ENCODE results near the gene ERICH6B. TPM values are rescaled to one million over a fixed set of nuclear protein-coding genes. Genes with fewer than 3 reads are reported as not detected.

Gene ERICH6B
- total and polyA plus RNA-seq, 2 experiments from 2014 or later: not detected

DNA sequence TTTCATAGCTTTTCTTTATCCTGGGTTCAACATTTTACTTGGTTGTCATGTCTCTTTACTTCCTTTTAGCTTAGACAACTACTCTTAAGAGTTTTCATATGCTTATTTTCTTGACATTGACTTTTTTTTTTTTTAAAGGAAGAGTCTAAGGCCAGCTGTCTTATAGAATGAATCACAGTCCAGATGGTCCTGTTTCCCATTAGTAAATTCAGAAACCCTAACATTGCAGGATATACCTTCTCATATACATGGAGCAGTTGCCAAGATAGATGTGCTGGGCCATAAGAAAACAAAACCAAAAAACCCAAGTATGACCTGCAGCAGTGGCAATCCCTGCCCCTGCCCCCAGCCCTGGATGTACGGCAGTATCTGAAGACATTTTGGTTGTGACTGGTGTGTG, 78.0 kb downstream of the ERICH6B start (continued):
- TF ChIP-seq, protein P1, sequence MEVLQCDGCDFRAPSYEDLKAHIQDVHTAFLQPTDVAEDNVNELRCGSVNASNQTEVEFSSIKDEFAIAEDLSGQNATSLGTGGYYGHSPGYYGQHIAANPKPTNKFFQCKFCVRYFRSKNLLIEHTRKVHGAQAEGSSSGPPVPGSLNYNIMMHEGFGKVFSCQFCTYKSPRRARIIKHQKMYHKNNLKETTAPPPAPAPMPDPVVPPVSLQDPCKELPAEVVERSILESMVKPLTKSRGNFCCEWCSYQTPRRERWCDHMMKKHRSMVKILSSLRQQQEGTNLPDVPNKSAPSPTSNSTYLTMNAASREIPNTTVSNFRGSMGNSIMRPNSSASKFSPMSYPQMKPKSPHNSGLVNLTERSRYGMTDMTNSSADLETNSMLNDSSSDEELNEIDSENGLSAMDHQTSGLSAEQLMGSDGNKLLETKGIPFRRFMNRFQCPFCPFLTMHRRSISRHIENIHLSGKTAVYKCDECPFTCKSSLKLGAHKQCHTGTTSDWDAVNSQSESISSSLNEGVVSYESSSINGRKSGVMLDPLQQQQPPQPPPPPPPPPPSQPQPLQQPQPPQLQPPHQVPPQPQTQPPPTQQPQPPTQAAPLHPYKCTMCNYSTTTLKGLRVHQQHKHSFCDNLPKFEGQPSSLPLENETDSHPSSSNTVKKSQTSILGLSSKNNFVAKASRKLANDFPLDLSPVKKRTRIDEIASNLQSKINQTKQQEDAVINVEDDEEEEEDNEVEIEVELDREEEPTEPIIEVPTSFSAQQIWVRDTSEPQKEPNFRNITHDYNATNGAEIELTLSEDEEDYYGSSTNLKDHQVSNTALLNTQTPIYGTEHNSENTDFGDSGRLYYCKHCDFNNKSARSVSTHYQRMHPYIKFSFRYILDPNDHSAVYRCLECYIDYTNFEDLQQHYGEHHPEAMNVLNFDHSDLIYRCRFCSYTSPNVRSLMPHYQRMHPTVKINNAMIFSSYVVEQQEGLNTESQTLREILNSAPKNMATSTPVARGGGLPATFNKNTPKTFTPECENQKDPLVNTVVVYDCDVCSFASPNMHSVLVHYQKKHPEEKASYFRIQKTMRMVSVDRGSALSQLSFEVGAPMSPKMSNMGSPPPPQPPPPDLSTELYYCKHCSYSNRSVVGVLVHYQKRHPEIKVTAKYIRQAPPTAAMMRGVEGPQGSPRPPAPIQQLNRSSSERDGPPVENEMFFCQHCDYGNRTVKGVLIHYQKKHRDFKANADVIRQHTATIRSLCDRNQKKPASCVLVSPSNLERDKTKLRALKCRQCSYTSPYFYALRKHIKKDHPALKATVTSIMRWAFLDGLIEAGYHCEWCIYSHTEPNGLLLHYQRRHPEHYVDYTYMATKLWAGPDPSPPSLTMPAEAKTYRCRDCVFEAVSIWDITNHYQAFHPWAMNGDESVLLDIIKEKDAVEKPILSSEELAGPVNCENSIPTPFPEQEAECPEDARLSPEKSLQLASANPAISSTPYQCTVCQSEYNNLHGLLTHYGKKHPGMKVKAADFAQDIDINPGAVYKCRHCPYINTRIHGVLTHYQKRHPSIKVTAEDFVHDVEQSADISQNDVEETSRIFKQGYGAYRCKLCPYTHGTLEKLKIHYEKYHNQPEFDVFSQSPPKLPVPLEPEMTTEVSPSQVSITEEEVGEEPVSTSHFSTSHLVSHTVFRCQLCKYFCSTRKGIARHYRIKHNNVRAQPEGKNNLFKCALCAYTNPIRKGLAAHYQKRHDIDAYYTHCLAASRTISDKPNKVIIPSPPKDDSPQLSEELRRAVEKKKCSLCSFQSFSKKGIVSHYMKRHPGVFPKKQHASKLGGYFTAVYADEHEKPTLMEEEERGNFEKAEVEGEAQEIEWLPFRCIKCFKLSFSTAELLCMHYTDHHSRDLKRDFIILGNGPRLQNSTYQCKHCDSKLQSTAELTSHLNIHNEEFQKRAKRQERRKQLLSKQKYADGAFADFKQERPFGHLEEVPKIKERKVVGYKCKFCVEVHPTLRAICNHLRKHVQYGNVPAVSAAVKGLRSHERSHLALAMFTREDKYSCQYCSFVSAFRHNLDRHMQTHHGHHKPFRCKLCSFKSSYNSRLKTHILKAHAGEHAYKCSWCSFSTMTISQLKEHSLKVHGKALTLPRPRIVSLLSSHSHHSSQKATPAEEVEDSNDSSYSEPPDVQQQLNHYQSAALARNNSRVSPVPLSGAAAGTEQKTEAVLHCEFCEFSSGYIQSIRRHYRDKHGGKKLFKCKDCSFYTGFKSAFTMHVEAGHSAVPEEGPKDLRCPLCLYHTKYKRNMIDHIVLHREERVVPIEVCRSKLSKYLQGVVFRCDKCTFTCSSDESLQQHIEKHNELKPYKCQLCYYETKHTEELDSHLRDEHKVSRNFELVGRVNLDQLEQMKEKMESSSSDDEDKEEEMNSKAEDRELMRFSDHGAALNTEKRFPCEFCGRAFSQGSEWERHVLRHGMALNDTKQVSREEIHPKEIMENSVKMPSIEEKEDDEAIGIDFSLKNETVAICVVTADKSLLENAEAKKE (CRISPR knock-in tag; IDR thresholded peaks at IDR 0.05): no peak
- no peak for TF ChIP-seq NANOG (IDR thresholded peaks at IDR 0.05; ENCODE audit: borderline replicate concordance)
- no peak for TF ChIP-seq POLR2AphosphoS5 (IDR thresholded peaks at IDR 0.05; ENCODE audit: low read depth)
- no peak for TF ChIP-seq ZNF331 (CRISPR knock-in tag; IDR thresholded peaks at IDR 0.05; ENCODE audit: low read depth)
- TF ChIP-seq CREB1 (CRISPR knock-in tag; IDR thresholded peaks at IDR 0.05; ENCODE audit: low read depth): no peak

GRCh38 chr13:45536224-45536623, 79.3 kb downstream of the ERICH6B start:
- Mint-ChIP-seq H3K4me3 (no peak overlapping the region), H3K36me3 (ENCODE audit: low read depth) (peaks cover 1% of the 10 kb centered on the region; the same call in 2 of the 3 replicates), H3K27ac (no peak overlapping the region), H3K27me3 (ENCODE audit: insufficient read depth, low read depth, poor library complexity) (peaks cover 2% of the 10 kb centered on the region), H3K9me3 (no peaks in the 10 kb centered on the region), H3K4me1 (no peaks in the 10 kb centered on the region)
- no peak overlapping the region for H2AFZ ChIP-seq
- no peaks in the 10 kb centered on the region for H3K9me2 ChIP-seq (ENCODE audit: insufficient read depth)
- H3K4me2 ChIP-seq: no peak overlapping the region
- no peaks in the 10 kb centered on the region for H3K4me1 ChIP-seq (ENCODE audit: insufficient read depth)
- no peaks in the 10 kb centered on the region for H3K27me3 ChIP-seq (ENCODE audit: insufficient read depth)
- H3K79me2 ChIP-seq (replicated peaks; ENCODE audit: insufficient read depth): no peaks in the 10 kb centered on the region
- H3K36me3 ChIP-seq (ENCODE audit: insufficient read depth): no peaks in the 10 kb centered on the region
- no peak for ATAC-seq
- no peak overlapping the region for H3K4me3 ChIP-seq
- no peak for DNase-seq (ENCODE audit: low spot score)
- H3F3A ChIP-seq (replicated peaks; ENCODE audit: low read depth): no peaks in the 10 kb centered on the region
- peaks cover 3% of the 10 kb centered on the region; the same call in 1 of the 2 replicates for H4K20me1 ChIP-seq (replicated peaks; ENCODE audit: insufficient read depth)
- H3K27ac ChIP-seq (ENCODE audit: low read depth): no peak overlapping the region
- no peak for TF ChIP-seq POLR2AphosphoS5 (IDR thresholded peaks at IDR 0.05; ENCODE audit: low read depth)
- no peak for TF ChIP-seq REST (IDR thresholded peaks at IDR 0.05; ENCODE audit: unreplicated experiment)
- TF ChIP-seq, protein P2, sequence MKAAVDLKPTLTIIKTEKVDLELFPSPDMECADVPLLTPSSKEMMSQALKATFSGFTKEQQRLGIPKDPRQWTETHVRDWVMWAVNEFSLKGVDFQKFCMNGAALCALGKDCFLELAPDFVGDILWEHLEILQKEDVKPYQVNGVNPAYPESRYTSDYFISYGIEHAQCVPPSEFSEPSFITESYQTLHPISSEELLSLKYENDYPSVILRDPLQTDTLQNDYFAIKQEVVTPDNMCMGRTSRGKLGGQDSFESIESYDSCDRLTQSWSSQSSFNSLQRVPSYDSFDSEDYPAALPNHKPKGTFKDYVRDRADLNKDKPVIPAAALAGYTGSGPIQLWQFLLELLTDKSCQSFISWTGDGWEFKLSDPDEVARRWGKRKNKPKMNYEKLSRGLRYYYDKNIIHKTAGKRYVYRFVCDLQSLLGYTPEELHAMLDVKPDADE (IDR thresholded peaks at IDR 0.05): no peak
